IMR-90 (cell line): ENCODE measurements around the gene SGK2. TPM values are rescaled to one million over a fixed set of nuclear protein-coding genes. Genes with fewer than 3 reads are reported as not detected.

Experiments used
- ATAC-seq: fragments of 200-7000 bp; cut with Tn5 transposase; 2 replicates; pipeline ENCODE4 v1.9.1; 2020; ENCODE audit warnings: low read depth, mild to moderate bottlenecking, moderate library complexity
- BruUV-seq: library from RNA; stranded (reverse); fragments of 400-500 nt; replicated peaks from 2 replicates; lab custom pipeline; 2021; lab: Mats Ljungman, UMichigan
- CTCF ChIA-PET: fragments of 300-600 bp; formaldehyde crosslinking; extraction: SDS; loops from one replicate; lab custom pipeline; 2021; ENCODE audit warnings: antibody characterized with exemption; lab: Yijun Ruan, JAX
- POLR2A ChIA-PET: fragments of 300-600 bp; sonication (Branson Sonifier 250); formaldehyde crosslinking; loops from one replicate; lab custom pipeline; 2022; ENCODE audit warnings: antibody characterized with exemption; ENCODE audit not compliant: unreplicated experiment; lab: Charles Lee
- DNase-seq: peaks from one replicate; pipeline ENCODE4 v3.0.0; 2013
- H2AFZ ChIP-seq: replicated peaks from 2 replicates; pipeline ENCODE3; 2013; ENCODE audit warnings: low read length, mild to moderate bottlenecking; ENCODE audit not compliant: poor library complexity
- H2AK5ac ChIP-seq: 2 replicates; pipeline ENCODE4 v1.6.1; 2013; ENCODE audit warnings: low read depth, low read length, inconsistent platforms
- H2AK9ac ChIP-seq: replicated peaks from 2 replicates; pipeline ENCODE3; 2013; ENCODE audit warnings: mild to moderate bottlenecking, low read depth, low read length, moderate library complexity; ENCODE audit not compliant: poor library complexity
- H2BK120ac ChIP-seq: 2 replicates; pipeline ENCODE4 v1.6.1; 2013; ENCODE audit warnings: low read depth, low read length, inconsistent platforms
- H2BK15ac ChIP-seq: 3 replicates; pipeline ENCODE4 v1.6.1; 2013; ENCODE audit warnings: low read depth, low read length, inconsistent platforms
- H2BK20ac ChIP-seq: 2 replicates; pipeline ENCODE4 v1.6.1; 2013; ENCODE audit warnings: low read depth, mild to moderate bottlenecking, inconsistent platforms, low read length, moderate library complexity
- H2BK5ac ChIP-seq: 2 replicates; pipeline ENCODE4 v1.6.1; 2013; ENCODE audit warnings: mild to moderate bottlenecking, low read depth, low read length, inconsistent platforms; ENCODE audit not compliant: poor library complexity, severe bottlenecking
- H3K14ac ChIP-seq: replicated peaks from 2 replicates; pipeline ENCODE4 v1.6.1; 2013; ENCODE audit warnings: low read depth, low read length, inconsistent platforms
- H3K18ac ChIP-seq: 2 replicates; pipeline ENCODE4 v1.6.1; 2013; ENCODE audit warnings: low read depth, low read length, control low read depth
- H3K23ac ChIP-seq: 2 replicates; pipeline ENCODE4 v1.6.1; 2013; ENCODE audit warnings: low read depth, low read length, inconsistent platforms
- H3K27ac ChIP-seq: 2 replicates; pipeline ENCODE4 v1.5.1; 2013; ENCODE audit warnings: mild to moderate bottlenecking, control low read depth, low read length; ENCODE audit not compliant: insufficient read depth
- H3K27me3 ChIP-seq: 2 replicates; pipeline ENCODE4 v1.6.1; 2013; ENCODE audit warnings: low read length; ENCODE audit not compliant: control insufficient read depth, insufficient read depth
- H3K36me3 ChIP-seq: 2 replicates; pipeline ENCODE4 v1.6.1; 2013; ENCODE audit warnings: low read length, mixed read lengths; ENCODE audit not compliant: control insufficient read depth, insufficient read depth
- H3K4ac ChIP-seq: 2 replicates; pipeline ENCODE4 v1.6.1; 2013; ENCODE audit warnings: low read depth, low read length, inconsistent platforms
- H3K4me1 ChIP-seq: 2 replicates; pipeline ENCODE4 v1.6.1; 2013; ENCODE audit warnings: low read length, mixed read lengths; ENCODE audit not compliant: control insufficient read depth, insufficient read depth
- H3K4me2 ChIP-seq: 2 replicates; pipeline ENCODE4 v1.6.1; 2013; ENCODE audit warnings: low read depth, mild to moderate bottlenecking, control low read depth, low read length, moderate library complexity
- H3K4me3 ChIP-seq: 2 replicates; pipeline ENCODE4 v1.5.1; 2013; ENCODE audit warnings: low read depth, mild to moderate bottlenecking, control low read depth, low read length, moderate library complexity; ENCODE audit not compliant: insufficient read depth
- H3K56ac ChIP-seq: 2 replicates; pipeline ENCODE4 v1.6.1; 2013; ENCODE audit warnings: low read length, inconsistent platforms; ENCODE audit not compliant: insufficient read depth; ENCODE audit errors: extremely low read depth
- H3K79me1 ChIP-seq, 2 experiments: 2 replicates each; pipeline ENCODE4 v1.6.1; 2013; ENCODE audit warnings: low read length in 2 of 2, inconsistent platforms in 1 of 2, low read depth in 1 of 2
- H3K9ac ChIP-seq: 2 replicates; pipeline ENCODE4 v1.6.1; 2013; ENCODE audit warnings: low read depth, low read length, control low read depth
- H3K9me1 ChIP-seq: 2 replicates; pipeline ENCODE4 v1.6.1; 2013; ENCODE audit warnings: low read length, inconsistent platforms; ENCODE audit not compliant: insufficient read depth
- H3K9me3 ChIP-seq: 2 replicates; pipeline ENCODE4 v1.6.1; 2013; ENCODE audit warnings: low read length; ENCODE audit not compliant: control insufficient read depth, insufficient read depth
- H4K20me1 ChIP-seq: 2 replicates; pipeline ENCODE4 v1.6.1; 2013; ENCODE audit warnings: low read length, inconsistent platforms; ENCODE audit not compliant: insufficient read depth
- H4K5ac ChIP-seq: 2 replicates; pipeline ENCODE4 v1.6.1; 2013; ENCODE audit warnings: mild to moderate bottlenecking, low read depth, low read length, control low read depth
- H4K8ac ChIP-seq, 2 experiments: 2 replicates each; pipeline ENCODE4 v1.6.1; 2013; ENCODE audit warnings: low read depth in 2 of 2, low read length in 2 of 2, control low read depth in 1 of 2, inconsistent platforms in 1 of 2
- H4K91ac ChIP-seq: 2 replicates; pipeline ENCODE4 v1.6.1; 2013; ENCODE audit warnings: low read depth, low read length, inconsistent platforms; ENCODE audit not compliant: insufficient read depth
- BHLHE40 ChIP-seq: fragments of 150-350 bp; IDR thresholded peaks from 2 replicates; pipeline ENCODE4 v1.6.1; 2016; ENCODE audit warnings: mild to moderate bottlenecking, low read depth, low read length
- CEBPB ChIP-seq: IDR thresholded peaks from 2 replicates; pipeline ENCODE4 v1.6.1; 2012; ENCODE audit warnings: low read depth, low read length, improper control_type of control experiment
- CHD1 ChIP-seq: IDR thresholded peaks from 2 replicates; pipeline ENCODE4 v1.6.1; 2012; ENCODE audit warnings: low read depth, low read length, improper control_type of control experiment
- CTCF ChIP-seq: conservative IDR thresholded peaks from 2 replicates; pipeline ENCODE4 v1.5.1; 2012; ENCODE audit warnings: mild to moderate bottlenecking, low read depth, low read length, improper control_type of control experiment
- ELK1 ChIP-seq: fragments of 150-350 bp; IDR thresholded peaks from 2 replicates; pipeline ENCODE4 v1.6.1; 2016; ENCODE audit warnings: low read depth, mild to moderate bottlenecking, low read length, moderate library complexity, borderline replicate concordance
- FOS ChIP-seq: fragments of 150-350 bp; IDR thresholded peaks from 2 replicates; pipeline ENCODE4 v1.6.1; 2016; ENCODE audit warnings: low read depth, low read length
- MAFK ChIP-seq: IDR thresholded peaks from 2 replicates; pipeline ENCODE4 v1.6.1; 2012; ENCODE audit warnings: low read depth, low read length, improper control_type of control experiment
- MAZ ChIP-seq: IDR thresholded peaks from 2 replicates; pipeline ENCODE4 v1.6.1; 2012; ENCODE audit warnings: low read depth, mild to moderate bottlenecking, low read length, improper control_type of control experiment, moderate library complexity, borderline replicate concordance
- MXI1 ChIP-seq: IDR thresholded peaks from 2 replicates; pipeline ENCODE4 v1.6.1; 2012; ENCODE audit warnings: low read depth, mild to moderate bottlenecking, low read length, moderate library complexity, borderline replicate concordance
- NFE2L2 ChIP-seq: fragments of 150-350 bp; IDR thresholded peaks from 2 replicates; pipeline ENCODE4 v1.6.1; 2016; ENCODE audit warnings: low read depth, mild to moderate bottlenecking, low read length
- POLR2A ChIP-seq: IDR thresholded peaks from 2 replicates; pipeline ENCODE4 v1.6.1; 2012; ENCODE audit warnings: mild to moderate bottlenecking, low read depth, low read length
- RAD21 ChIP-seq: IDR thresholded peaks from 2 replicates; pipeline ENCODE4 v1.6.1; 2012; ENCODE audit warnings: low read length, improper control_type of control experiment
- RCOR1 ChIP-seq: IDR thresholded peaks from 2 replicates; pipeline ENCODE4 v1.6.1; 2012; ENCODE audit warnings: mild to moderate bottlenecking, low read length, improper control_type of control experiment; ENCODE audit not compliant: insufficient replicate concordance
- RFX5 ChIP-seq: IDR thresholded peaks from 2 replicates; pipeline ENCODE4 v1.8.0; 2012; ENCODE audit warnings: low read depth, mild to moderate bottlenecking, low read length, moderate library complexity
- SMC3 ChIP-seq: fragments of 150-350 bp; IDR thresholded peaks from 2 replicates; pipeline ENCODE4 v1.6.1; 2016; ENCODE audit warnings: low read depth, mild to moderate bottlenecking, antibody characterized with exemption, low read length, moderate library complexity
- WGBS, 2 experiments: methylation state at CpG; one replicate each; pipeline versions ENCODE4 v1.1.5 to v1.1.7; 2013; ENCODE audit warnings: missing lambda C conversion rate in 2 of 2; ENCODE audit not compliant: insufficient read length in 1 of 2; ENCODE audit errors: extremely low coverage in 2 of 2; 5-methylcytosine and 5-hydroxymethylcytosine counted together
- dilution Hi-C: fragments of 300-500 bp; cut with HindIII; formaldehyde crosslinking; loops from one replicate; pipeline ENCODE4 v1.14.3; 2018; ENCODE audit warnings: low sequenced_read_pairs; ENCODE audit not compliant: unreplicated experiment
- in situ Hi-C: fragments of 300-500 bp; cut with MboI; formaldehyde crosslinking; loops from 3 replicates; pipeline ENCODE4 v1.14.3; 2019; ENCODE audit warnings: low sequenced_read_pairs, inconsistent platforms, mixed read lengths
- intact Hi-C: fragments of 100-400 bp; cut with micrococcal nuclease; formaldehyde crosslinking; loops from 2 replicates; pipeline ENCODE4 v1.10.0; 2022
- polyA plus RNA-seq, 3 experiments: library from polyadenylated mRNA; depleted of rRNA; stranded (reverse); fragments of >200 nt; gene quantifications; 2 replicates each; pipeline ENCODE4 v1.2.3, GENCODE V29; 2012; ENCODE audit warnings: low replicate concordance in 1 of 3
- total RNA-seq: library from RNA; depleted of rRNA; stranded (reverse); fragments of >200 nt; gene quantifications from 2 replicates; pipeline ENCODE4 v1.2.3, GENCODE V29; 2012
- TF ChIP-seq, protein P1 (sequence below): fragments of 150-350 bp; IDR thresholded peaks from 2 replicates; pipeline ENCODE4 v1.6.1; 2017; ENCODE audit warnings: mild to moderate bottlenecking, antibody characterized with exemption, low read length, low read depth

The SGK2 gene
- total and polyA plus RNA-seq, 2 of the 4 experiments (the other 2 are of a cell fraction) = under 0.01 to 0.10 TPM

GRCh38 chr20:43572891-43573290 lies 14.1 kb downstream of the SGK2 start:
- Histone ChIP-seq H3K4me2 (no peak overlapping the region), H3K79me1 (no peaks in the 10 kb centered on the region), H3K4ac (no peak overlapping the region), H4K20me1 (no peaks in the 10 kb centered on the region), H3K56ac (no peak overlapping the region), H3K27ac (no peak overlapping the region), H3K18ac (no peak overlapping the region), H2AK9ac (no peak overlapping the region), H3K4me1 (no peaks in the 10 kb centered on the region), H3K14ac (no peak overlapping the region), H4K5ac (no peak overlapping the region), H4K91ac (no peak overlapping the region), H3K36me3 (no peaks in the 10 kb centered on the region), H2AFZ (no peak overlapping the region), H2BK20ac (no peak overlapping the region), H3K27me3 (peaks cover 15% of the 10 kb centered on the region), H2AK5ac (no peak overlapping the region), H3K9ac (no peak overlapping the region), H2BK15ac (no peak overlapping the region), H4K8ac (no peak overlapping the region), H3K9me1 (no peaks in the 10 kb centered on the region; the same call in 1 of the 2 replicates), H2BK120ac (no peak overlapping the region), H3K9me3 (no peaks in the 10 kb centered on the region), H3K23ac (no peak overlapping the region), H3K4me3 (no peak overlapping the region), H2BK5ac (no peak overlapping the region)
- POLR2A ChIA-PET = no interaction called here
- dilution Hi-C loops = no loop called here
- CTCF ChIA-PET = no interaction called here
- TF ChIP-seq SMC3 (no peak), RFX5 (no peak), CTCF (no peak), ELK1 (no peak), POLR2A (no peak), RCOR1 (no peak), MXI1 (no peak), MAZ (no peak), MAFK (no peak), NFE2L2 (no peak), BHLHE40 (no peak), CEBPB (no peak), CHD1 (no peak), FOS (no peak), RAD21 (no peak)
- TF ChIP-seq, protein P1, sequence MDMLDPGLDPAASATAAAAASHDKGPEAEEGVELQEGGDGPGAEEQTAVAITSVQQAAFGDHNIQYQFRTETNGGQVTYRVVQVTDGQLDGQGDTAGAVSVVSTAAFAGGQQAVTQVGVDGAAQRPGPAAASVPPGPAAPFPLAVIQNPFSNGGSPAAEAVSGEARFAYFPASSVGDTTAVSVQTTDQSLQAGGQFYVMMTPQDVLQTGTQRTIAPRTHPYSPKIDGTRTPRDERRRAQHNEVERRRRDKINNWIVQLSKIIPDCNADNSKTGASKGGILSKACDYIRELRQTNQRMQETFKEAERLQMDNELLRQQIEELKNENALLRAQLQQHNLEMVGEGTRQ = no peak
- no peak for DNase-seq
- in situ Hi-C loops = no loop called here
- no TSS peak for BruUV-seq
- 80% methylated on average over 3 of the region's 8 CpGs; no CpG with 5 or more reads in 1 of the 2 experiments for WGBS, 2 experiments
- intact Hi-C loops = no loop called here
- ATAC-seq = no peak
